NCI-H187 treated with DMSO at 0.1 percent for 48 hours (cell line): ENCODE data around the gene RCOR2.
"Not testable (repeated sequence)": the region's sequence is repeated elsewhere in the genome, so short reads cannot be mapped to it uniquely, and the experiment has no call there.

Source experiments
- DNase-seq: peaks from one replicate; lab custom pipeline; 2025; lab: John Stamatoyannopoulos, UW

The RCOR2 gene

DNA sequence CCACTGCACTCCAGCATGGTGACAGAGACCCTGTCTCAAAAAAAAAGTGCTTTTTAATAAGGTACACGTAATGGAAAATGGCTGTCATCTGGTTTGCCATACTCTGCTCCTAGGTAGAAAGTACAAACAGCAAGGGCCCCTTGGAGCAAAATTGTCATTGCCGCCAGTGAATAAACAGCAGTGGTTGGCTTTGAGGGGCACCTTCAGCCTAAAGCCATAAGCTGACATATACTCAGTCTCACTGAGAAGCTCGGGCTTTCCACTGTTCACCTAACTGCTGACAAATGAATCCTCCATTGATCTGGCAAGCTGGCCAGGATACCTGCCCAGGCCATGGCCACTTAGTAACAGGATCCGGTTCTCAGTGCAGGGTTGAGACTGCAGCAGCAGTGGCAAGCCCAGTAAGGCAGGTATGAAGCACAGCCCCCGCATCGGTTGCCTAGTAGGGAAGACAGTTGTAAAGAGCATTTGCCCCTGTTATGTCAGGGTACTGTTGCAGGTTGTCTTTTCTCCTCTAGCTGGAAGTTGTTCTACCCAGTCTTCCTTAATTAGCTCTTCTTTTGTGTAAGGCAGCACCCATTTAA is 39.2 kb downstream of the RCOR2 start:
- DNase-seq, result no peak

DNA sequence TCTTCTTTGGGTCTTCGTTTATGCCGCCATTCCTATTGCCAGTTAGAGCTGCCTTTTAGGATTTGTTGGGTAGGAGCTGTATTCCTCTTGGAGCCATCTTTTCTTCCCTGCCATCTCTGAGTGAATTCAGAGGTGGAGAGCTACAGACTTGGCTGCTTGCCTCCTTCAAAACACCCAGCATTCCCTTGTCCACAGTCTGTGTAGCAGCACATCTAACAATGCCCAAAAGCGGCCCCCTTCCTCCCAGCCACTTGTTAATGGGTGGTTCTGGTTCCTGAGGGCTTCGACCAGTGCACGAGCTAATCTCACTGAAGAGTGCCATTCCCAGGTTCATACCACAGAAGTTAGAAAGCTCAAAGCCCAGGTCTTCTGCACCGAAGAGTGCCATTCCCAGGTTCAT is 40.3 kb downstream of the RCOR2 start:
- DNase-seq, result no peak

DNA sequence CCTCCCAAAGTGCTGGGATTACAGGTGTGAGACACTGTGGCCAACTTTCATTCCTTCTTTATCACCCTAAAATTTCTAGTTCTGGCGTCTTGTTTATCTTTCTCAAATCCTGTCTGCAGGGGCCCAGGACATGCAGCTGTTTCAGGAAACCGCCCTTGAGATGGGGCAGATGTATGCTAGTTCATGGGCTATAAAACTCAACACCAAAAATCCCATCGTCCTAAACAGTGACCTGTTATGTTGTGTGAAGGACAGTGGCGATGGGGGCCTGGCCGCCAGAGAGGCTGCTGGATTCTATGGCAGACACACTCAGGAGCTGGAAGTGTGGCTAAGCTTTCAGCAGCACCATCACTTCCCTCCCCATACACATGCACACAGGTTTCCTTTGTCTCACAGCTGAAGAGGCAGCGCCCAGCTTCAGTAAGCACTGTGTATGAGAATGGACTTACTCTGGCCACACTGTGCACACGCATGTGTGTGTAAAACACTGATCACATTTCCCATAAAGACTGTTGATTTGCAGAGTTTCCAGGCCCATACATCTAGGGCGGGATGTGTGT is 41.4 kb downstream of the RCOR2 start:
- DNase-seq, result no peak

DNA sequence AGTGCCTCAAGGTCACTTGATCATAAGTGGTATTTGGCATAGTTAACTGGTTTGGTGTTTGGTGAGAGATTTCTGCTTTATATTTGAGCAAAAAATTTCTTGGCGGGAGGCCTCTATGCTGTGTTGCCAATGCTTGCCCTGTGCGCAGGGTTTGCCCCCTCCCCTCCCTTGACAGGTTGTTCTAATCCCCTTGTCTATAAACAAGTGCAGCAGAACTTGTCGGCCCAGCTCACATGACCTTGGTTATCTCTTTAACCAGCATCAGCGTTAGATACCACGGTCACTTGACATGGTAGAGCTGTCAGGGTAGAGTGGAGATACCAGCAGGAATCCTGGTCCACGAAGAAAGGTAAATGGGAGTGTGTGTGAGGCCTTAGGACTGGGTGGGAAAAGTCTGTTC is 42.5 kb downstream of the RCOR2 start:
- DNase-seq, result no peak

DNA sequence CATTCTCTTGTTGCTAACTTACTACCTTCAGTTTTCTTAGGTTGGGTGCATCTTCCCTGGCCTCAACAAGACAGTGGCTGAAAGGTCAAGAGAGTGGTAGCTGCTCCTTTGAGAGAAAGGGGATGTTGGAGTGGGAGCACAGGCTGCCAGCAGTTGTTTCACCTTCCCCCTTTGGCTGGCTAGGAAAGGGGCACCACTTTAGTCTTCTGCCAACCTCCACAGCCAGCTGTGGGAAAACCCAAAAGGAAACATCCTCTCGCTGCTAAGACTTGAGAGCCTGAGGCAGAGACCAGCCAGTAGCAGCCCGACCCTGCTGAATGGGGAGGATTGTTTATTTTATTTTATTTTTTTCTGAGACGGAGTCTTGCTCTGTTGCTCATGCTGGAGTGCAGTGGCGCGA is 43.7 kb downstream of the RCOR2 start:
- no peak for DNase-seq

DNA sequence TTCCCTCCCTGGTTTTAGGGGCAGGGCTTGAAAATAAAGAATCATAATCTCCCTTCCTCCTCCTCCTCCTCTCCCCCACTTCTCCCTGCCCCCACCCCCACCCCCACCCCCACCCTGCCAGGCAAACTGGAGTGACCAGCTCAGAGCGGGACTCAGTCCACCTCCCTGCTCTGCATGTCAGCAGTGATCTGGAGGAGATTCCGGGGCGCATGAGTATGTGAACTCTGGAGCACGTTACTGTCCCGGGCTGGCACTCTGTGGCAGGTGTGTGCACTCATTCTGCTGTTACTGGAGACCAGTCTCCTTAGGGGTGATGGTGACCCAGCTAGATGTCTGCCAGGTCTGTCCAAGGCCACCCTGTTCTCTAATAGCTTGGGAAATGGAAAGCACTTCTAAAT is 44.2 kb downstream of the RCOR2 start:
- no peak for DNase-seq

DNA sequence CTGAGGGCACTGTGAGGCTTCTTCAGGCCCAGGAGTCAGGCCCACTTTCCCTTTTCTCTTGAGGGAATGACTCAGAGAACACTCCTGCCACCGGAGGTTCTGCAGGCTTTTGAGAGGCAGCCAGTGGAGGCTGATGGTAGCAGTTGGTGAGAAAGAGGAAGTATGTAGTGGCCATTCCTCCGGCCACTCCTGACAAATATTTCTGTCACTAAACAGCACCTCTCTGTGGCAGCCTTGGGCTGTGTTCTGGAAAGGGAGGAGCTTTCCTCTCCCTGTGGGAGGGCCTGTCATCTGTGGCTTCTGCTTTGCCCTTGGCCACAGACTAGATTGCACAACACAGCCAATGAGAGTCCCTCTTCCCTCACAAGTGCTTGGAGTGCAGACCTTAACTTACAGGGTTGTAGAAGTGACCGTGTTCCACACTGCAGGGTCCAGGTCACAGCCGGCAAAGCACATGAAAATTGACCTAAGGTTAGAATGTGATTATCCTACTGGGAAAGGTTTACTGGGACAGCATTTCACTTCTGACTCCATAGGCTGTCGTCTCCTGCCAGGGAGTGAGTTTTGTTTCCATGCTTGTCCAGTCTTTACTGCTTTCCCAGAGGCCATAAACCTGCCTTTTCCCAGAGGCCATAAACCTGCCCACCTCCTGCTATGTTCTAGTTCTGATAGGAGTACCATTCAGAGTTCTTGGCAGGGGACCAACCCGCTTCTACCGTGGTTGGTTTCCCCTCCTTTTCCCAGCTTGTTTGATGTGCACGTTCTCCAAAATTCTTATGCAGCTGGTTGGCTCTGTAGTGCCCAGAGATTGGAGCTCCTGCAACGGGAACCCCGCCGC is 44.8 kb downstream of the RCOR2 start:
- no peak for DNase-seq

DNA sequence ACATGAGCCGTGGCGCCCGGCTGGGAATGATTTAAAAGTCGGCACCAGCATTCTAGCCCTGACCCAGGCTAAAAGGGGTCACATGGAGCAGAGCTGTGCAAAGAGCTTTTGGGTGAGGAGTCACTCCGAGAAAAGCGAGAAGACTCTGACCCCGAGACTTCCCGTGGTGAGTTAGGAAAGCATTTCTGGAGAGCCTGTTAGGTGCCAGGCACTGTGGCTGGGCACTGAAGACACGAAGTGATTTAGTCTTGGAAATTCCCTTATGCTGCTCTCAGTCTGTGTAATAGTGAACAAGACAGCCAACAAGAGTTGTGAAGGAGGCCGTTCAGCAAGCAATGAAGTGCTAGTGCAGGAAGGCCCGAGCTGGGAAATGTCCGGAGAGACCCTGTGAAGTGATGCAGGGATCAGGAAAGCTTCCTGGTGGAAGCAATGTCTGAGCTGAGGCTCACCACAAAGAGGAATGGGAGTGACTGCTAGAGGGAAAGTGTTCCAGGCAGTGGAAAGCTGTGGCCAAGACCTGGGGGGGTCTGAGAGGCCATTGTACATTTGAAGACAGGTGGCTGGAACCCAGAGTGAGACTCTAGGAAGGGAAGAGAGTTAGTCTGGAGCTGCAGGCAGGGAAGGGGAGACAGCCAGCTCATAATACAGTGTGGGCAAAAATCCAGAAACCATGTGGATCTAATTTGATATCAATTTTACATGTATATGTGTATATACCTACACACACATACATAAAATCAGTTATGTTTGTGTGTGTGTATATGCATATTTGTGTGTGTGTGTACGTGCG is 46.4 kb downstream of the RCOR2 start:
- DNase-seq, result no peak

DNA sequence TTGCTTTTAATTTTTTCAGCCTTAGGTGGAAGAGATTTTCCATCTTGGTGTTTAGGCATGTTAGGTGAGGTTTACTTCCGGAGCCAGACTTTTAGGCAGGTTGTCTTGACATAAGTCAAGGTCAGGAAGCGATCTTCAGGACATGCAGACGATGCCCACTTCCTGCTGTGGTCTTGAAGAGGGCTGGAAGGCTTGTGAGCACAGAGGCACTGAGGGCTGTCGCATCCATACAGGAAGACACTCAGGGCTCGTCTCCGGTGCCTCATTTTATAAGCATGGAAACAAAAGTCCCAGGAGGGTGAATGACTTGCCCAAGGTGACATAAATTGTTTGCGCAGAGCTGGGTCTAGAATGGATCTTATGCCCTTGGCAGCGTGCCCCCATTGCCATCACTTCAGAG is 47.3 kb downstream of the RCOR2 start:
- no peak for DNase-seq

DNA sequence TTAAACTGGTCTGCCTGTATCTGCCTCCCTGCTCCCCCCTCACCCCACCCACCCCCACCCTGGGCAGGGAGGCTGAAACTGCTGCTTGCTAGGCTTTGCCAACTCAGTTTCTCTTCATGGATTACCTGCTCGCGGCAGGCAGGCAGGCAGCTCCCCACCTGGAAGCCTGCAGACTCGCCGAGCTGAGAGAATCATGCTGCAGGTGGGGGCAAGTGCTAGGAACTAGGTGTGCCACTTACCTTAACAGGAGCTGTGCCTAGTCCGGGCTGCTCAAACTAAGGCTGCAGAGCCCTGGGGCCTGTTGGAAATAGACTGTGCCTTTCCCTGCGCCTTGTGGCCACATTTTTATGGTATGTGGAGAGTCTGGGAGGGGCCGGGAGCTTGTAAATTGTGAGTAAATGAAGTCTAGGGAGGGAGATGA is 47.8 kb downstream of the RCOR2 start:
- no peak for DNase-seq

DNA sequence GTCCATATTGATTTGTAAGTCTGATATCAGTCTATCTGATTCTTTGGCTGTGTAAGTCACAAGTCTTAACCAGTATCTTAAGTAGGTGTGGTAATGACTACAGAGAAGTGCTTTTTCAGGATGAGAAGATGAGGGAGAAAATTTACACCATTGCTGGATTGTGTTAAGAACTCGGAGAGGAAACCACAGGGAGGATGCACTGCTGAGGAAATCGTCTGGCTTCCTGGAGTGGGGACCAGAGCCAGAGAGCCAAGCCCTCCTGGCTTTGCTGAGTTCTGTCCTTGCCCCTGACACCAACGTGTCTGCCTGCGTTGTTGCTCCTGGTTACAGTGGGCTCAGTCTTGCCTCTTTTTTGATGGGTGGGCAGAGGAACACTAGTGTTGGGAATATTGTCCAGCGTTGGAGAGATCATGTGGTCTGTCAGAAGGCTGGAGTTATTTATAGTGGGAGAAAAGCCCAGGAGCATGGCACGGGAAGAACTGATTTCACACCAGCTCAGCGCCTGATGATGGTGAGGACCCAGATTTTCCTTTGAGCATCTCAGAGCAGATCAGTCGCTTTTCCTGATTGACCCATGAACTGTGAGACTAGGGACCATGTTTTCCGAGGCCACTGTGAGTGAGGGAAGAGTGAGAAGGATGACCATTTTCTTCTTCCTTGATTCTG is 48.4 kb downstream of the RCOR2 start:
- no peak for DNase-seq

DNA sequence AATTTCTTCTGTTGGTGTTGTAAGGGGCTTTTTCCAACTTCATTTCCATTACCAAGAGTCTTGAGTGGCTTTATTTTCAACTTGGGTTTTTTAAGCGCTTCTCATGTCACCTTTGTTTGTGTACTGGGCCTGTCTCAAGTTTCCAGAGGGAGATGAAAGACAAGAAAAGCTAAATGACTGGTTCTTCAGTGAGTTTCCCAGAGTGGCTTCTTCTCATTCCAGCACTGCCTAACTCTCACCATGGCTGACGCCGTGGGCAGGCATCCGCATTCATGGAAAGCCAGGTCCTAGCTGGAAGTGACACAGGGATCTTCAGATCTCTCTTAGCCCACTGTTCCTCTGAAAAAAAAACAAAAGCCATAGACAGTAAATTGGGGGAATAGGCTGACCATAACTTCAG is 49.5 kb downstream of the RCOR2 start:
- DNase-seq, result no peak

DNA sequence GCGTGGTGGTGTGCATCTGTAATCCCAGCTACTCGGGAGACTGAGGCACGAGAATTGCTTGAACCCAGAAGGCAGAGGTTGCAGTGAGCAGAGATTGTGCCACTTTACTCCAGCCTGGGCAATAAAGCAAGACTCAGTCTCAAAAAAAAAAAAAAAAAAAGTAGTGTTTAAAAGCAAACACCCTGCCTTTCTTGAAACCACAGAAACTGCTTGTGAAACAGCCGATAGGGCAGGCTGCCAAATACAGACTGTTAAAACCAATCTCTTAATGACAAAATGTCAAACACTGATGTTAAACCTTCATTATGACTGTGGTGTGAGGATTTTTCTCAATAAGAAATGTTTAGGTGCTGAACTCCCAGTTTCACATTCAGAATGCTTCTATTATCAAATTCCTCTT is 50.8 kb downstream of the RCOR2 start:
- DNase-seq, result no peak

DNA sequence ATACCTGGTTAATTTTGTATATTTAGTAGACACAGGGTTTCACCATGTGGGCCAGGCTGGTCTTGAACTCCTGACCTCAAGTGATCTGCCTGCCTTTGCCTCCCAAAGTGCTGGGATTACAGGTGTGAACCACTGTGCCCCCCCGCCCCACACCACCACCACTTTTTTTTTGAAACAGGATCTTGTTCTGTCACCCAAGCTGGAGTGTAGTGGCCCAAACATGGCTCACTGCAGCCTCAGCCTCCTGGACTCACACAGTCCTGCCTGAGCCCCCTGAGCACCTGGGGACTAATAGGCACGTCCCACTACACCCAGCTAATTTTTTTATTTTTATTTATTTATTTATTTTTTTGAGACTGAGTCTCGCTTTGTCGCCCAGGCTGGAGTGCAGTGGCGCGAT is 53.3 kb downstream of the RCOR2 start:
- not testable (repeated sequence) for DNase-seq

DNA sequence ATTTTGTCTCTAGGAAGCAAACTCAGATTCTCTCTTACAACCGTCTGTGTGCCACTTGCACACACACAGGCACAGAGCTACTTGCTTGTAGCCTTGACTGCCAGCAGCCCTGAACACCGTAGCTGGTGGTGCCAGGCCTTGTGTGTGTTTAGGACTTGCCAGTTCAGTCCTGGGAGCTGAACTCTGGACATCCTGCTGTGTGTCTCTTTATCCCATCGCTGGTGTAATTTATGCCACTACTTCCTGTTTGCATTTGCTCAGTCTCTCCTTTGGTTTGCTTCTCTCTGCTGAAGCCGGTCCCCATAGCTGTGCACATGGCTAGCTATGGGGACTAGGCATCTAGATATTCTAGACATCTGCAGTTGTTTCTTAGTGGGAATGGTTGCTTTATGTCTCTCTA is 54.0 kb downstream of the RCOR2 start:
- no peak for DNase-seq
